RWPE2 (cell line): ENCODE measurements around the gene WDR64.

Experiments
- ATAC-seq: fragments of 200-7000 bp; cut with Tn5 transposase; 3 replicates; pipeline ENCODE4 v1.9.1; 2021; ENCODE audit warnings: low read depth
- DNase-seq: peaks from one replicate; pipeline ENCODE4 v3.0.0-alpha.2; 2020; ENCODE audit warnings: low spot score
- H3K27ac ChIP-seq: fragments of 450-650 bp; 2 replicates; pipeline ENCODE4 v1.5.1; 2017; ENCODE audit warnings: mild to moderate bottlenecking; ENCODE audit not compliant: poor library complexity, severe bottlenecking
- H3K27me3 ChIP-seq: fragments of 250-450 bp; sonication (Bioruptor Pico); 2 replicates; pipeline ENCODE4 v1.5.1; 2021; ENCODE audit warnings: mild to moderate bottlenecking, moderate library complexity; ENCODE audit not compliant: insufficient read depth, poor library complexity, severe bottlenecking
- H3K36me3 ChIP-seq: fragments of 250-450 bp; sonication (Bioruptor Pico); 2 replicates; pipeline ENCODE4 v1.5.1; 2020; ENCODE audit warnings: low read depth, mild to moderate bottlenecking, moderate library complexity
- H3K4me1 ChIP-seq: fragments of 250-450 bp; sonication (Bioruptor Pico); 2 replicates; pipeline ENCODE4 v1.5.1; 2021; ENCODE audit warnings: mild to moderate bottlenecking, moderate library complexity; ENCODE audit not compliant: insufficient read depth, poor library complexity, severe bottlenecking
- H3K4me3 ChIP-seq: fragments of 250-450 bp; sonication (Bioruptor Pico); 2 replicates; pipeline ENCODE4 v1.5.1; 2021; ENCODE audit warnings: mild to moderate bottlenecking, moderate library complexity; ENCODE audit not compliant: severe bottlenecking
- H3K9me3 ChIP-seq: fragments of 250-450 bp; sonication (Bioruptor Pico); 2 replicates; pipeline ENCODE4 v1.5.1; 2021; ENCODE audit warnings: mild to moderate bottlenecking, moderate library complexity; ENCODE audit not compliant: severe bottlenecking
- TF ChIP-seq, protein P1 (sequence below): fragments of 450-650 bp; IDR thresholded peaks from one replicate; pipeline ENCODE4 v1.5.1; 2017; ENCODE audit warnings: mild to moderate bottlenecking, moderate library complexity; ENCODE audit not compliant: poor library complexity, severe bottlenecking

WDR64 gene

DNA sequence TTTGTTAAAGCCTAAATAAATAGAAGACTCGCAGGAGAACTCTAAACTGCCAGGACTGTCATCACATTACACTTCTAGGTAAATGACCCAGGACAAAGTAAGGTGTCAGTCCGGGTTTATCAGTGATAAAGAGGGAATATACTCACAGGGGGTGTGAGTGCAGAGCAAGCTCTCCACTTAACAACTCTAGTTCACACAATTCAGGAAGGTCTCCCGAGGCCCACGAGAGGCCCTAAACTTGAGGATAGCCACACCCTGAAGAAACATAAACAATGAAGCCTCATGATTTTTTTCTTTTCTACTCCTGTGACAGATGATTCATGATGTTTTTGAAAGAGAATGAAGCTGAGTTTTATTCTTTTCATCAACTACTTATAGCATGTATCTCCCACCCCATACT, 130.3 kb downstream of the WDR64 start:
- no peak for DNase-seq

DNA sequence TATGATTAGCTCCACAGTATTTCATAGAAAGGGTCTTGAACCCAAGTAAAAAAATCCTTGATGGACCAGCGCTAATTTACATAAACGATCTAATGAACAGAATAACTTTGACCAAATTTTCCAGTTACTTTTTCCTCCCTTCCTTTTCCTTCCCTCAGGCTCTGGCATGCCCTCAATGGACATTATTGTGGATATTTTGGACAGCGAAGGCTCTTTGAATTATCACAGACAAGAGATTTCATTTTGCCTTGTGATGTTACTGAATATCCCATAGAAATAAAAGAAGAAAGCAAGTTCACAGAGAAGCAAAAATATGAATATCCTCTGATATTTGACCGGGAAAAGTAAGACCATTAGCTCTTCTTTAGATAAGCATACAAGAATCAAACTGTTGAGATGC, 135.6 kb downstream of the WDR64 start:
- Histone ChIP-seq H3K4me3 (no peak overlapping the region), H3K27me3 (no peaks in the 10 kb centered on the region), H3K27ac (no peak overlapping the region), H3K4me1 (no peaks in the 10 kb centered on the region), H3K9me3 (no peaks in the 10 kb centered on the region), H3K36me3 (no peaks in the 10 kb centered on the region)
- no peak for ATAC-seq
- TF ChIP-seq, protein P1, sequence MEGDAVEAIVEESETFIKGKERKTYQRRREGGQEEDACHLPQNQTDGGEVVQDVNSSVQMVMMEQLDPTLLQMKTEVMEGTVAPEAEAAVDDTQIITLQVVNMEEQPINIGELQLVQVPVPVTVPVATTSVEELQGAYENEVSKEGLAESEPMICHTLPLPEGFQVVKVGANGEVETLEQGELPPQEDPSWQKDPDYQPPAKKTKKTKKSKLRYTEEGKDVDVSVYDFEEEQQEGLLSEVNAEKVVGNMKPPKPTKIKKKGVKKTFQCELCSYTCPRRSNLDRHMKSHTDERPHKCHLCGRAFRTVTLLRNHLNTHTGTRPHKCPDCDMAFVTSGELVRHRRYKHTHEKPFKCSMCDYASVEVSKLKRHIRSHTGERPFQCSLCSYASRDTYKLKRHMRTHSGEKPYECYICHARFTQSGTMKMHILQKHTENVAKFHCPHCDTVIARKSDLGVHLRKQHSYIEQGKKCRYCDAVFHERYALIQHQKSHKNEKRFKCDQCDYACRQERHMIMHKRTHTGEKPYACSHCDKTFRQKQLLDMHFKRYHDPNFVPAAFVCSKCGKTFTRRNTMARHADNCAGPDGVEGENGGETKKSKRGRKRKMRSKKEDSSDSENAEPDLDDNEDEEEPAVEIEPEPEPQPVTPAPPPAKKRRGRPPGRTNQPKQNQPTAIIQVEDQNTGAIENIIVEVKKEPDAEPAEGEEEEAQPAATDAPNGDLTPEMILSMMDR, result no peak
- DNase-seq, result no peak

More for the DNA sequence above, 130.3 kb downstream of the WDR64 start:
- Histone ChIP-seq H3K36me3 (no peaks in the 10 kb centered on the region), H3K9me3 (no peaks in the 10 kb centered on the region), H3K4me3 (no peak overlapping the region), H3K27ac (no peak overlapping the region), H3K4me1 (no peaks in the 10 kb centered on the region), H3K27me3 (no peaks in the 10 kb centered on the region)
- ATAC-seq, result no peak
- TF ChIP-seq, protein P1, result no peak

DNA sequence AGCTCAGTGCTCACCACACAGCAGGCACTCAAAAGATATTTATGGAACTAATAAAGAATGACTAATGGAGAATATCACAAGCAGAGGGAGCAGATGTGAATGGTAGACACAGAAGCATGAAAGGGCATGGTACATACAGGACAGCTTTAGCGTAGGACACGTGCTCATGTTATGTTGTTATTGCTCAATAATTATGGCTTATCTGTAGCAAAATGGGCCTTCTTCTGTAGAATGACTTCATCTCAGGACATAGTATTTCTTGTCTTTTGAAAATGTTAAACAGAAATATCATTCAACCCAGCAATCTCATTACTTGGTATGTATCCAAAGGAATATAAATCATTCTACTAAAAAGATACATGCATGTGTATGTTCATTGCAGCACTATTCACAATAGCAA, 137.0 kb downstream of the WDR64 start:
- TF ChIP-seq, protein P1, result no peak
- DNase-seq, result no peak

DNA sequence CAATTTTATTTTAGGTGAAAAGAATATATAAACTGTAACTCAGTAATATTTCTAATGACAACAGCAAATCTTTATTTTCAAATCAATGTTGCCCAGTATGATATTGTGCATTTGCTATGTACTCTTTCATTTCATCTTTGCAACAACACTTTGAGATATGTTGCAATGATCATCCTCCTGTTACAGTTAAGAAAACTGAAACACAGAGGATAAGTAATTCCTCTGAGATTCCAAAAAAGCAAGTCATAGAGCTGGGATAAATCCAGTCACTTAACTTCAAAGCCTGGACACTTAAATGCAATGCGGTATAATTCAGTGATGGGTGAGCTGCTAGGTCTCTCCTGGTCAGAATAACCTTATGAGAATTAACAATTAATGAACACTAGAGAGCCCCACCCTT, 147.3 kb downstream of the WDR64 start:
- ATAC-seq (no peak), DNase-seq (no peak)
- H3K36me3 ChIP-seq, result no peaks in the 10 kb centered on the region
- H3K4me1 ChIP-seq, result no peaks in the 10 kb centered on the region
- H3K9me3 ChIP-seq, result no peaks in the 10 kb centered on the region
- TF ChIP-seq, protein P1, result no peak
- no peak overlapping the region for H3K27ac ChIP-seq
- H3K27me3 ChIP-seq, result no peaks in the 10 kb centered on the region
- H3K4me3 ChIP-seq, result no peak overlapping the region

More for the DNA sequence above, 137.0 kb downstream of the WDR64 start:
- ATAC-seq, result no peak
- Histone ChIP-seq H3K27ac (no peak overlapping the region), H3K9me3 (no peaks in the 10 kb centered on the region), H3K4me3 (no peak overlapping the region), H3K27me3 (no peaks in the 10 kb centered on the region), H3K36me3 (no peaks in the 10 kb centered on the region), H3K4me1 (no peaks in the 10 kb centered on the region)

DNA sequence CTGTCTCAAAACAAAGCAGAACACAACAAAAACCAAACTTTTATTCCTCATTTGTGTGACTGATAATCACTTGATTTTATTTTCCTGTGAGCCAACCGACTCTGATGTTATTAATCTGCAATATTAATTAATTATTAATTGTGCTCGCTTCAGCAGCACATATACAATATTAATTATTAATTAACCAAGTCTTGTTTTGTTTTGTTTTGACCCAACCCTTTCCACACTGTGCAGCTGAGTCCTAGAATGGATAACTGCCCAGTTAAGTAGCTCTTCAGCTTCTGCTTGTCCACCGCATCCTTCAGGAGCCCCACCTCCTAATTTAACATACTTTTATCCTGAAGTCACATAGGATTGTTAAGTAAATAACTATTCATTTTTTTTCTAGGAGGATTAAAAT, 148.6 kb downstream of the WDR64 start:
- DNase-seq (no peak), ATAC-seq (no peak)
- Histone ChIP-seq H3K4me1 (no peaks in the 10 kb centered on the region), H3K36me3 (no peaks in the 10 kb centered on the region), H3K4me3 (no peak overlapping the region), H3K27ac (no peak overlapping the region), H3K9me3 (no peaks in the 10 kb centered on the region), H3K27me3 (no peaks in the 10 kb centered on the region)
- TF ChIP-seq, protein P1, result no peak
